K562 (cell line): ENCODE measurements around the gene ACY1. TPM values are rescaled to one million over a fixed set of nuclear protein-coding genes. Genes with fewer than 3 reads are reported as not detected.

Experiments used
- ARID1B ChIP-seq: fragments of 450-650 bp; IDR thresholded peaks from 2 replicates; pipeline ENCODE4 v1.6.1; 2016; ENCODE audit warnings: antibody characterized with exemption, mild to moderate bottlenecking, inconsistent platforms
- BHLHE40 ChIP-seq: IDR thresholded peaks from 2 replicates; pipeline ENCODE4 v1.6.1; 2011; ENCODE audit warnings: low read length, improper control_type of control experiment
- ETV5 ChIP-seq: sonication (generic); formaldehyde crosslinking; IDR thresholded peaks from 2 replicates; pipeline ENCODE4 v1.4.0; 2020; ENCODE audit warnings: low read depth, mild to moderate bottlenecking, missing genetic modification reagents
- HDAC6 ChIP-seq: IDR thresholded peaks from 2 replicates; pipeline ENCODE4 v1.6.1; 2012; ENCODE audit warnings: low read depth, mild to moderate bottlenecking, control low read depth, inconsistent platforms, low read length, moderate library complexity
- HMG20A ChIP-seq: fragments of 450-650 bp; formaldehyde crosslinking; conservative IDR thresholded peaks from 2 replicates; pipeline ENCODE4 v1.4.0; 2020; ENCODE audit warnings: mild to moderate bottlenecking, mixed read lengths
- HMGN3 ChIP-seq: IDR thresholded peaks from 2 replicates; pipeline ENCODE4 v1.6.1; 2011; ENCODE audit warnings: borderline replicate concordance, low read depth, mild to moderate bottlenecking, mixed read lengths, low read length; ENCODE audit not compliant: insufficient read length; ENCODE audit errors: extremely low read depth
- HNRNPLL ChIP-seq: fragments of 200-400 bp; formaldehyde crosslinking; IDR thresholded peaks from 2 replicates; pipeline ENCODE4 v1.6.1; 2017; ENCODE audit warnings: low read length, low read depth, mild to moderate bottlenecking; ENCODE audit not compliant: poor library complexity, severe bottlenecking
- NCOA6 ChIP-seq: fragments of 450-650 bp; IDR thresholded peaks from 2 replicates; pipeline ENCODE4 v1.6.1; 2017; ENCODE audit warnings: mild to moderate bottlenecking
- NFIX ChIP-seq: fragments of 250-450 bp; sonication (Bioruptor Pico); IDR thresholded peaks from 2 replicates; pipeline ENCODE4 v1.4.0; 2020; ENCODE audit warnings: low read depth, mild to moderate bottlenecking, moderate library complexity
- NFYB ChIP-seq: IDR thresholded peaks from 2 replicates; pipeline ENCODE4 v1.6.1; 2011; ENCODE audit warnings: mild to moderate bottlenecking, moderate library complexity; ENCODE audit not compliant: insufficient read length; ENCODE audit errors: extremely low read depth
- NRF1 ChIP-seq, 2 experiments: fragments of 450-650 bp; IDR thresholded peaks in 1 of 2; conservative IDR thresholded peaks in 1 of 2; 2 replicates each; pipeline ENCODE4 v1.6.1; 2014; ENCODE audit warnings: mild to moderate bottlenecking in 2 of 2
- POLR2H ChIP-seq: IDR thresholded peaks from 2 replicates; pipeline ENCODE4 v1.6.1; 2016; ENCODE audit warnings: missing genetic modification characterization, low read depth, mild to moderate bottlenecking, control low read depth, missing compliant biosample characterization, moderate library complexity
- SMARCE1 ChIP-seq: fragments of 450-650 bp; IDR thresholded peaks from 2 replicates; pipeline ENCODE4 v1.7.1; 2016; ENCODE audit warnings: mild to moderate bottlenecking
- ZNF274 ChIP-seq: IDR thresholded peaks from 2 replicates; pipeline ENCODE4 v1.6.1; 2011; ENCODE audit warnings: low read depth, mild to moderate bottlenecking, low read length, moderate library complexity, borderline replicate concordance
- ZNF76 ChIP-seq: fragments of 250-450 bp; sonication (Bioruptor Pico); IDR thresholded peaks from 2 replicates; pipeline ENCODE4 v1.4.0; 2020; ENCODE audit warnings: mild to moderate bottlenecking, moderate library complexity, borderline replicate concordance
- polyA plus RNA-seq, 8 experiments: library from polyadenylated mRNA; depleted of rRNA in 4 of 8; stranded (reverse) in 5 of 8; unstranded in 3 of 8; fragments of >200 nt; fragmentation: Nextera tagmentation in 2 of 8; fragmentation: Illumina TruSeq in 1 of 8; extraction: Ambion mirVana in 2 of 8; extraction: Trizol in 1 of 8; gene quantifications; 2 replicates each; pipeline versions ENCODE4 v1.2.1 to v1.2.3, GENCODE V29; 2011 to 2014; ENCODE audit warnings: inconsistent platforms in 1 of 8, missing spikeins in 1 of 8
- total RNA-seq, 7 experiments: library from RNA; depleted of rRNA in 6 of 7; stranded (reverse); fragments of >200 nt in 6 of 7; fragmentation: Illumina TruSeq in 2 of 7; extraction: Trizol in 2 of 7; gene quantifications; 2 replicates each; pipeline versions ENCODE4 v1.2.1 to v1.2.3, GENCODE V29; 2011 to 2021; ENCODE audit warnings: low replicate concordance in 1 of 7
- TF ChIP-seq, protein P1 (sequence below): IDR thresholded peaks from 2 replicates; pipeline ENCODE4 v1.6.1; 2012; ENCODE audit warnings: low read depth, low read length, improper control_type of control experiment, borderline replicate concordance
- TF ChIP-seq, protein P2 (sequence below): fragments of 250-450 bp; sonication (Bioruptor Pico); IDR thresholded peaks from 2 replicates; pipeline ENCODE4 v1.5.0; 2020; ENCODE audit warnings: mild to moderate bottlenecking
- TF ChIP-seq, protein P3 (sequence below): IDR thresholded peaks from 2 replicates; pipeline ENCODE4 v1.6.1; 2016; ENCODE audit warnings: missing genetic modification characterization, missing compliant biosample characterization
- TF ChIP-seq, protein P4 (sequence below): fragments of 250-450 bp; sonication (Bioruptor Pico); IDR thresholded peaks from 2 replicates; pipeline ENCODE4 v1.5.0; 2021; ENCODE audit warnings: mild to moderate bottlenecking, moderate library complexity

ACY1 gene
- total and polyA plus RNA-seq, 9 of the 15 experiments (the other 6 are each of a cell fraction or from before 2014, with no cell fraction given), result 70.7 to 195 (median 123) TPM

DNA sequence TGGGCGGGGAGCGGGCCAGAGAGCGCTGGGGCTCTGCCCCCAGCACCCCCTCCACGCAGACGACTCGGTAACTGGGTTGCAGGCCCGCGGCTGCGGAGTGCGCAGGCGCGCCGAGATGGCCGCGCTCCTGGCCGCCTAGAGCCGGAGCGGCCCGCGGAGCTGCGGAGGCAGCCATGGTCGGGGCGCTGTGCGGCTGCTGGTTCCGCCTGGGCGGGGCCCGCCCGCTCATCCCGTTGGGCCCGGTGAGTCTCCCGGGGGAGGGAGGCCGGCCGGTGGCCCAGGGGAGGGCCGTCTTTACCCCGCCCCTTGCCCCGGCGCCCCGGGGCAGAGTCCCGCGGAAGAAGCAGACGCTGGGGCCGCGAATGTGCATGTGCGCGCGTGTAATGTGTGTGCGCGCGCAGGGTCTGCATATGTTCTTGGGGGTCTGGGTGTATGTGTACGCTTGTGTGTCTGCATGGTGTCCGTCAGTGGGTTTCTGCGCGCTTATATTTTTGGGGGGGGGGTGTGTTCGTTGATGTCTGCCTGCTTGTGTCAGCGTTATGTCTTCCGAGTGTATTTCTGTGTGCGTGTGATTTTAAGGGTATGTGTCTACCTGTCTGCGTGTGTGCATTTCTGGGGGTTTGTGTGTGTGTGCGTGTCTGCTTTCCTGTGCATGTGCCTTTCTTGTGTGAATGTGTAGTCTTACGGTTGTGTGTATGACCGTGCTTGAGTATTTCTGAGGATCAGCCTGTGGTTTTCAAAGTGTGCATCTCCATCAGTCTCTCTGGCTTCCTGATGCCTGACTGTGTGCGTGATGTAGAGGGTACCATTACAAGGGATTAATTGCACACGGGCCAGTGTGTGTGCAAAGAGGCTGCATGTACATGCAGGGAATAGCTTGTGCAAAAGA, 8.1 kb upstream of the ACY1 start, which contains the start of gene ABHD14A (continued):
- TF ChIP-seq, protein P1, sequence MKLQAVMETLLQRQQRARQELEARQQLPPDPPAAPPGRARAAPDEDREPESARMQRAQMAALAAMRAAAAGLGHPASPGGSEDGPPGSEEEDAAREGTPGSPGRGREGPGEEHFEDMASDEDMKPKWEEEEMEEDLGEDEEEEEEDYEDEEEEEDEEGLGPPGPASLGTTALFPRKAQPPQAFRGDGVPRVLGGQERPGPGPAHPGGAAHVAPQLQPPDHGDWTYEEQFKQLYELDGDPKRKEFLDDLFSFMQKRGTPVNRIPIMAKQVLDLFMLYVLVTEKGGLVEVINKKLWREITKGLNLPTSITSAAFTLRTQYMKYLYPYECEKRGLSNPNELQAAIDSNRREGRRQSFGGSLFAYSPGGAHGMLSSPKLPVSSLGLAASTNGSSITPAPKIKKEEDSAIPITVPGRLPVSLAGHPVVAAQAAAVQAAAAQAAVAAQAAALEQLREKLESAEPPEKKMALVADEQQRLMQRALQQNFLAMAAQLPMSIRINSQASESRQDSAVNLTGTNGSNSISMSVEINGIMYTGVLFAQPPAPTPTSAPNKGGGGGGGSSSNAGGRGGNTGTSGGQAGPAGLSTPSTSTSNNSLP, result no peak
- TF ChIP-seq ETV5 (CRISPR knock-in tag) (no peak), HMG20A (no peak), HDAC6 (no peak), SMARCE1 (no peak), BHLHE40 (no peak), ARID1B (no peak), POLR2H (no peak), NFIX (CRISPR knock-in tag) (no peak), NRF1 (conservative IDR thresholded peaks at IDR 0.05 in 1 of 2, IDR thresholded peaks at IDR 0.05 in 1 of 2) (peak; percentile 90), NFYB (no peak), HNRNPLL (no peak), ZNF76 (CRISPR knock-in tag) (no peak), NCOA6 (no peak), HMGN3 (peak; percentile 70), ZNF274 (no peak)
- TF ChIP-seq, protein P2, sequence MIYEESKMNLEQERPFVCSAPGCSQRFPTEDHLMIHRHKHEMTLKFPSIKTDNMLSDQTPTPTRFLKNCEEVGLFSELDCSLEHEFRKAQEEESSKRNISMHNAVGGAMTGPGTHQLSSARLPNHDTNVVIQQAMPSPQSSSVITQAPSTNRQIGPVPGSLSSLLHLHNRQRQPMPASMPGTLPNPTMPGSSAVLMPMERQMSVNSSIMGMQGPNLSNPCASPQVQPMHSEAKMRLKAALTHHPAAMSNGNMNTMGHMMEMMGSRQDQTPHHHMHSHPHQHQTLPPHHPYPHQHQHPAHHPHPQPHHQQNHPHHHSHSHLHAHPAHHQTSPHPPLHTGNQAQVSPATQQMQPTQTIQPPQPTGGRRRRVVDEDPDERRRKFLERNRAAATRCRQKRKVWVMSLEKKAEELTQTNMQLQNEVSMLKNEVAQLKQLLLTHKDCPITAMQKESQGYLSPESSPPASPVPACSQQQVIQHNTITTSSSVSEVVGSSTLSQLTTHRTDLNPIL (CRISPR knock-in tag), result no peak
- TF ChIP-seq, protein P3, sequence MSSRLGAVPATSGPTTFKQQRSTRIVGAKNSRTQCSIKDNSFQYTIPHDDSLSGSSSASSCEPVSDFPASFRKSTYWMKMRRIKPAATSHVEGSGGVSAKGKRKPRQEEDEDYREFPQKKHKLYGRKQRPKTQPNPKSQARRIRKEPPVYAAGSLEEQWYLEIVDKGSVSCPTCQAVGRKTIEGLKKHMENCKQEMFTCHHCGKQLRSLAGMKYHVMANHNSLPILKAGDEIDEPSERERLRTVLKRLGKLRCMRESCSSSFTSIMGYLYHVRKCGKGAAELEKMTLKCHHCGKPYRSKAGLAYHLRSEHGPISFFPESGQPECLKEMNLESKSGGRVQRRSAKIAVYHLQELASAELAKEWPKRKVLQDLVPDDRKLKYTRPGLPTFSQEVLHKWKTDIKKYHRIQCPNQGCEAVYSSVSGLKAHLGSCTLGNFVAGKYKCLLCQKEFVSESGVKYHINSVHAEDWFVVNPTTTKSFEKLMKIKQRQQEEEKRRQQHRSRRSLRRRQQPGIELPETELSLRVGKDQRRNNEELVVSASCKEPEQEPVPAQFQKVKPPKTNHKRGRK, result no peak
- TF ChIP-seq, protein P4, sequence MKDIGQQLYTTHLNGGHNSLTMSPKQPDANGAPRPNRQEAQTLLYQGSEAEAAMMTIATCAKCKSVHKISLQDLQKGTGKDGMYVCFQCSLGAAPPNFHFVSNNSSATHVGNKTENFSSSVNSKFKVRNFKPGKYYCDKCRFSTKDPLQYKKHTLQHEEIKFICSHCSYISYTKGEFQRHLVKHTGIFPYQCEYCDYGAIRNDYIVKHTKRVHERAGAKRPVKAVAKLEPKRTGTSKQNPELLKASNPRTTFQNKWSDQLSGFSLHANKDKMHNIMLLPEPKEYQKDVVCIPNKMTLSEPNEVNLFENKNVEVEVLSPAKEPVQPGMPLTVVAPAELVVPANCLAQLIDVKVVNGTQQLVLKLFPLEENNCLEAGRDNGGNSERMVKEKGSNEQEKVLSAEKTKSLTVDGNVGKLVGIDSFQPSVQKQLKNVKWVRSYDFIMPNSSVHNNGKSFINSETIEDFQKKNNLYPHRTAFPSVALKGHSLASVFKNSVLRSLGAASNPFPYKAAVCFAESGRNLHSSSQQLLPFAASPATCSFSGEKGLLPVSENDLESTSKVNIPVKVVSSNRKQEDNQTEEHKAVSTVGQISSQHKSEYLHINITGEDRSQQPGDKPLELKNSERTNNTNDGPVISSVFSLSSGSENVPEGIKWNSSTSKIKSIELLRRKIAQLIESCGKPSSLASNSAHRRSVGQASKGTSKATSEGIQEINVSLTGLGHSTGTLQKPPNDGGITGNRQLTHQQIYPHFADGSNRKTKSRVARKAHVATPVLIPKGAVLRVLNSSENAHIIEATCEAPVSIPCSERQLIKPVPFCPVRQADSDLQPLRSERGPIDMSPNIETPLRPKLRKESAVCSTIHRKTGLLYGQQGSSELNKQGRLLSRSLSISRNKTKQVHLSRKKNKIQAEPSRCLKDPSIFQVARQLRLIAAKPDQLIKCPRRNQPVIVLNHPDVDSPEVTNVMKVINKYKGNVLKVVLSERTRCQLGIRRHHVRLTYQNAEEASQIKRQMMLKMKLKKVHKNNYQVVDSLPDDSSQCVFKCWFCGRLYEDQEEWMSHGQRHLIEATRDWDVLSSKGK, result no peak
